ENCODE results near the gene CIC. TPM values are rescaled to one million over a fixed set of nuclear protein-coding genes. Genes with fewer than 3 reads are reported as not detected.

Gene CIC
- total and polyA plus RNA-seq, 10 of the 15 experiments (the other 5 are each of a cell fraction or from before 2014, with no cell fraction given) = 0.18 to 50.6 (median 7.1) TPM

DNA sequence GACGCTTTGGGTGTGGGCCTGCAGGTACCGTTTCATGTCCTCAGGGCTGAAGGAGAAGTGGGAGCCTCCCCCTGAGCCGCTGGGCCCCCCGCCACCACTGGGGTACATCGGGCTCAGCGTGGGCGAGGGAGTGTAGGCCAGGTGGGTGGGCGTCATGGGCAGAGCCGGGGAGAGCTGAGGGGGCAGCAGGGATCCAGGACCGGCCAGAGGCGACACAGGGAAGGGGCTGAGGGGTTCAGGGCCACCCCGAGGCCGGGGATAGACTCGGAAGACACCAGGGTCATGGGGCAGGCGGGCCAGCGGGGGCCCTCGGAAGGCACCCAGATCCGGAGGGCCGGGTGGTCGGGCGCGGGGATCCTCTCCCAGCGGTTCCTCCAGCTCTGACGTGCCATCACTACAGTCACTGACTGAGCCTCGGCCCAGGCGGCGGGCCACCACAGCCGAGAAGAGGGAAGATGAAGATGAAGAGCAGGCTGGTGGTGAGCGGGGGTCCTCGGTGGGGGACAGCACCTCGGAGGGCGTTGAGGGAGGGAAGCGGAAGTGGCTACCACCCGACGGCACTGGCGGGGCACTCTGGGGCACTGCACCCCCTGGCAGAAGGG, 19.8 kb upstream of the CIC start:
- Histone ChIP-seq H3K36me3 (ENCODE audit: control insufficient read depth in 2 of 2, insufficient read depth in 2 of 2, low read length in 1 of 2) (peaks cover 0 to 7% of the 10 kb centered on the region in 2 experiments; a peak in 2 of 4 replicates), H3K9ac (ENCODE audit: control insufficient read depth, insufficient read depth, low read length) (no peak overlapping the region), H2AFZ (ENCODE audit: control insufficient read depth, low read depth, low read length) (no peak overlapping the region), H3K4me1 (ENCODE audit: control insufficient read depth, insufficient read depth, low read length) (peaks cover 17% of the 10 kb centered on the region), H3K79me2 (ENCODE audit: control insufficient read depth, insufficient read depth, low read length) (peaks cover 38% of the 10 kb centered on the region), H3K4me2 (ENCODE audit: control insufficient read depth, insufficient read depth) (no peak overlapping the region), H3K27me3 (replicated peaks in 1 of 2; ENCODE audit: control insufficient read depth in 2 of 2, insufficient read depth in 2 of 2, low read length in 1 of 2) (no peaks in the 10 kb centered on the region), H3K4me3 (no peak overlapping the region), H3K9me3 (replicated peaks; ENCODE audit: control insufficient read depth, insufficient read depth, low read length) (no peaks in the 10 kb centered on the region), H4K20me1 (ENCODE audit: control insufficient read depth, insufficient read depth) (no peaks in the 10 kb centered on the region), H3K27ac (ENCODE audit: control insufficient read depth, insufficient read depth) (no peak overlapping the region)
- FAIRE-seq = no peak
- intact Hi-C loops (cut with micrococcal nuclease; ENCODE audit: unreplicated experiment) = no loop called here
- in situ Hi-C loops (cut with MboI) = no loop called here
- ChIA-PET SMC1A (ENCODE audit: uncharacterized antibody, unreplicated experiment) (interaction anchor here (1.2 kb wide), 1 partner anchor 30 kb away, joined by 3 read pairs; no protein-coding TSS in a partner anchor), RAD21 (ENCODE audit: unreplicated experiment) (no interaction called here), POLR2A (no interaction called here), CTCF (interaction anchor here (1.2 kb wide), 1 partner anchor 30 kb away, joined by 5 read pairs; no protein-coding TSS in a partner anchor)
- TF ChIP-seq, protein P1, sequence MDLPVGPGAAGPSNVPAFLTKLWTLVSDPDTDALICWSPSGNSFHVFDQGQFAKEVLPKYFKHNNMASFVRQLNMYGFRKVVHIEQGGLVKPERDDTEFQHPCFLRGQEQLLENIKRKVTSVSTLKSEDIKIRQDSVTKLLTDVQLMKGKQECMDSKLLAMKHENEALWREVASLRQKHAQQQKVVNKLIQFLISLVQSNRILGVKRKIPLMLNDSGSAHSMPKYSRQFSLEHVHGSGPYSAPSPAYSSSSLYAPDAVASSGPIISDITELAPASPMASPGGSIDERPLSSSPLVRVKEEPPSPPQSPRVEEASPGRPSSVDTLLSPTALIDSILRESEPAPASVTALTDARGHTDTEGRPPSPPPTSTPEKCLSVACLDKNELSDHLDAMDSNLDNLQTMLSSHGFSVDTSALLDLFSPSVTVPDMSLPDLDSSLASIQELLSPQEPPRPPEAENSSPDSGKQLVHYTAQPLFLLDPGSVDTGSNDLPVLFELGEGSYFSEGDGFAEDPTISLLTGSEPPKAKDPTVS (IDR thresholded peaks at IDR 0.05; ENCODE audit: low read depth, low read length) = no peak
- TF ChIP-seq RUNX3 (IDR thresholded peaks at IDR 0.05; ENCODE audit: low read length) (no peak), MXI1 (IDR thresholded peaks at IDR 0.05; ENCODE audit: low read depth, low read length) (no peak), POU2F2 (IDR thresholded peaks at IDR 0.05; ENCODE audit: borderline replicate concordance, low read depth, low read length) (no peak), RBBP5 (conservative IDR thresholded peaks at IDR 0.05) (no peak), NBN (IDR thresholded peaks at IDR 0.05) (no peak), POLR2AphosphoS2 (IDR thresholded peaks at IDR 0.05; ENCODE audit: low read depth, low read length) (no peak), IRF4 (IDR thresholded peaks at IDR 0.05; ENCODE audit: low read depth, low read length) (no peak), FOXM1 (IDR thresholded peaks at IDR 0.05; ENCODE audit: low read depth, low read length) (no peak), TBL1XR1 (IDR thresholded peaks at IDR 0.05; ENCODE audit: low read depth, low read length) (no peak), CHD1 (IDR thresholded peaks at IDR 0.05; ENCODE audit: low read depth, low read length) (no peak)
- TF ChIP-seq, protein P2, sequence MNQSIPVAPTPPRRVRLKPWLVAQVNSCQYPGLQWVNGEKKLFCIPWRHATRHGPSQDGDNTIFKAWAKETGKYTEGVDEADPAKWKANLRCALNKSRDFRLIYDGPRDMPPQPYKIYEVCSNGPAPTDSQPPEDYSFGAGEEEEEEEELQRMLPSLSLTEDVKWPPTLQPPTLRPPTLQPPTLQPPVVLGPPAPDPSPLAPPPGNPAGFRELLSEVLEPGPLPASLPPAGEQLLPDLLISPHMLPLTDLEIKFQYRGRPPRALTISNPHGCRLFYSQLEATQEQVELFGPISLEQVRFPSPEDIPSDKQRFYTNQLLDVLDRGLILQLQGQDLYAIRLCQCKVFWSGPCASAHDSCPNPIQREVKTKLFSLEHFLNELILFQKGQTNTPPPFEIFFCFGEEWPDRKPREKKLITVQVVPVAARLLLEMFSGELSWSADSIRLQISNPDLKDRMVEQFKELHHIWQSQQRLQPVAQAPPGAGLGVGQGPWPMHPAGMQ (IDR thresholded peaks at IDR 0.05; ENCODE audit: borderline replicate concordance) = no peak
- TF ChIP-seq, protein P3, sequence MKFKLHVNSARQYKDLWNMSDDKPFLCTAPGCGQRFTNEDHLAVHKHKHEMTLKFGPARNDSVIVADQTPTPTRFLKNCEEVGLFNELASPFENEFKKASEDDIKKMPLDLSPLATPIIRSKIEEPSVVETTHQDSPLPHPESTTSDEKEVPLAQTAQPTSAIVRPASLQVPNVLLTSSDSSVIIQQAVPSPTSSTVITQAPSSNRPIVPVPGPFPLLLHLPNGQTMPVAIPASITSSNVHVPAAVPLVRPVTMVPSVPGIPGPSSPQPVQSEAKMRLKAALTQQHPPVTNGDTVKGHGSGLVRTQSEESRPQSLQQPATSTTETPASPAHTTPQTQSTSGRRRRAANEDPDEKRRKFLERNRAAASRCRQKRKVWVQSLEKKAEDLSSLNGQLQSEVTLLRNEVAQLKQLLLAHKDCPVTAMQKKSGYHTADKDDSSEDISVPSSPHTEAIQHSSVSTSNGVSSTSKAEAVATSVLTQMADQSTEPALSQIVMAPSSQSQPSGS (IDR thresholded peaks at IDR 0.05; ENCODE audit: low read length) = no peak
- WGBS (ENCODE audit: insufficient coverage, insufficient replicate concordance, low lambda C conversion rate, missing lambda C conversion rate) = 93% methylated on average over 29 of the region's 36 CpGs
- no TSS peak for BruUV-seq (replicated peaks)
- no peak for DNase-seq (ENCODE audit: low read depth, low spot score)
- ATAC-seq = no peak

Measured in GM12878 (cell line).